Activated CD8-positive, alpha-beta T cell treated with anti-CD3 and anti-CD28 coated beads for 36 hours (primary cell): Measurements from ENCODE around the gene FRMD6. TPM values are rescaled to one million over a fixed set of nuclear protein-coding genes. Genes with fewer than 3 reads are reported as not detected.
"Not testable (repeated sequence)": the region's sequence is repeated elsewhere in the genome, so short reads cannot be mapped to it uniquely, and the experiment has no call there.

Source experiments
- ATAC-seq: fragments of 200-7000 bp; cut with Tn5 transposase; one replicate; pipeline ENCODE4 v1.10.0; 2021; ENCODE audit warnings: mild to moderate bottlenecking, moderate library complexity
- CTCF ChIA-PET: fragments of 350-600 bp; sonication (Branson Sonifier 250); formaldehyde crosslinking; loops from one replicate; lab custom pipeline; 2021; ENCODE audit warnings: antibody characterized with exemption; lab: Charles Lee
- POLR2A ChIA-PET: fragments of 350-600 bp; sonication (Branson Sonifier 250); formaldehyde crosslinking; loops from one replicate; lab custom pipeline; 2021; ENCODE audit warnings: antibody characterized with exemption; lab: Charles Lee
- DNase-seq: peaks from one replicate; pipeline ENCODE4 v3.0.0-alpha.2; 2020
- H3K27ac Mint-ChIP-seq: one replicate; pipeline ENCODE4 v1.8.0; 2021; ENCODE audit warnings: mild to moderate bottlenecking, mixed read lengths
- H3K27me3 Mint-ChIP-seq: one replicate; pipeline ENCODE4 v1.8.0; 2021; ENCODE audit warnings: mixed read lengths
- H3K36me3 Mint-ChIP-seq: one replicate; pipeline ENCODE4 v1.8.0; 2021; ENCODE audit warnings: low read depth, mixed read lengths
- H3K4me1 Mint-ChIP-seq: one replicate; pipeline ENCODE4 v1.8.0; 2021; ENCODE audit warnings: low read depth, mixed read lengths
- H3K4me3 Mint-ChIP-seq: one replicate; pipeline ENCODE4 v1.8.0; 2021; ENCODE audit warnings: mild to moderate bottlenecking, moderate library complexity, mixed read lengths
- H3K9me3 Mint-ChIP-seq: one replicate; pipeline ENCODE4 v1.8.0; 2021; ENCODE audit warnings: mixed read lengths
- intact Hi-C: fragments of 100-400 bp; cut with micrococcal nuclease; formaldehyde crosslinking; loops from one replicate; pipeline ENCODE4 v1.10.0; 2022
- total RNA-seq, 2 experiments: library from RNA; stranded (reverse); gene quantifications; one replicate each; pipeline ENCODE4 v1.2.3, GENCODE V29; 2021
- TF ChIP-seq, protein P1 (sequence below): fragments of 200-600 bp; IDR thresholded peaks from one replicate; pipeline ENCODE4 v1.8.0; 2022; ENCODE audit warnings: antibody characterized with exemption, mild to moderate bottlenecking

FRMD6 gene
- total RNA-seq, 2 experiments from 2014 or later: 2.7 to 4.9 TPM

- POLR2A ChIA-PET: no interaction called here
Observed at GRCh38 chr14:51750542-51750941, 98.8 kb downstream of the FRMD6 start.

DNA sequence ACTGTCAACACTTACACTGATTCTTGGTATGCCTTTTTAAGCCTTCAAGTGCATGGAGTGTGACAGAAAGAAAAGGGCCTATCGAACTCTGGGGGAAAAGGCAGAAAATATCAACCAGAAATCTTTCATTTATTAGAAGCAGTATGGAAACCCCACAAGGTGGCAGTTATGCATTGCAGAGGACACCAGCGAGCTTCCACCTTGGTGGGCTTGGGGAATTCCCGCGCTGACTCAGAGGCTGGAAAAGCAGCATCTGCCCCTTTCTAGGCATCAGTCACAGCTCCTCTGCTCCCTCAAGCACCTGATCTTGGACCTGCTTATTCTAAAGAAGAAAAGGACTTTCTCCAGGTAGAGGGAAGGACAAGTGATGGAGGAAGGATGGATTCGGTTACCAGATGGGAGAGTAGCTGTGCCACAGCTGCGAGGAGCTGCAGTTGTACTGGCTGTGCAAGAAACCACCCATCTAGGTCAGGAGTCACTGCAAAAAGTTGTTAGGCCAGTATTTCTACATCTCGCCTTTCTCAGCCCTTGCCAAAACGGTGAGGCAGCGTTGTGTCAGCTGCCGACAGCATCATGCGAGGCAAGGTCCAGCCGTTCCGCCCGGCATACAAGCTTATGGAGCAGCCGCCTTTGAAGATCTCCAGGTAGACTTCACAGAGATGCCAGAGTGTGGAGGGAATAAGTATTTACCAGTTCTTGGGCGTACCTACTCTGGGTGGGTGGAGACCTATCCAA is 100.1 kb downstream of the FRMD6 start:
- H3K9me3 Mint-ChIP-seq, intact Hi-C loops, H3K36me3 Mint-ChIP-seq, H3K27ac Mint-ChIP-seq, H3K27me3 Mint-ChIP-seq, H3K4me1 Mint-ChIP-seq, ATAC-seq, H3K4me3 Mint-ChIP-seq, POLR2A ChIA-PET: not testable (repeated sequence)
- CTCF ChIA-PET: interaction anchor here (0.6 to 1.2 kb wide), 2 partner anchors 469 to 1211 kb away, joined by 3 to 4 read pairs; no protein-coding TSS in a partner anchor
- DNase-seq: peak; percentile 57

More at GRCh38 chr14:51750542-51750941, 98.8 kb downstream of the FRMD6 start:
- Mint-ChIP-seq H3K27me3 (peaks cover 8% of the 10 kb centered on the region), H3K4me3 (no peak overlapping the region), H3K4me1 (peaks cover 2% of the 10 kb centered on the region), H3K9me3 (no peaks in the 10 kb centered on the region), H3K27ac (no peak overlapping the region), H3K36me3 (no peaks in the 10 kb centered on the region)
- ATAC-seq: no peak
- intact Hi-C loops: no loop called here
- CTCF ChIA-PET: interaction anchor here (0.9 to 1.7 kb wide), 2 partner anchors 25 to 30 kb away, joined by 5 to 6 read pairs; no protein-coding TSS in a partner anchor
- DNase-seq: no peak
- TF ChIP-seq, protein P1, sequence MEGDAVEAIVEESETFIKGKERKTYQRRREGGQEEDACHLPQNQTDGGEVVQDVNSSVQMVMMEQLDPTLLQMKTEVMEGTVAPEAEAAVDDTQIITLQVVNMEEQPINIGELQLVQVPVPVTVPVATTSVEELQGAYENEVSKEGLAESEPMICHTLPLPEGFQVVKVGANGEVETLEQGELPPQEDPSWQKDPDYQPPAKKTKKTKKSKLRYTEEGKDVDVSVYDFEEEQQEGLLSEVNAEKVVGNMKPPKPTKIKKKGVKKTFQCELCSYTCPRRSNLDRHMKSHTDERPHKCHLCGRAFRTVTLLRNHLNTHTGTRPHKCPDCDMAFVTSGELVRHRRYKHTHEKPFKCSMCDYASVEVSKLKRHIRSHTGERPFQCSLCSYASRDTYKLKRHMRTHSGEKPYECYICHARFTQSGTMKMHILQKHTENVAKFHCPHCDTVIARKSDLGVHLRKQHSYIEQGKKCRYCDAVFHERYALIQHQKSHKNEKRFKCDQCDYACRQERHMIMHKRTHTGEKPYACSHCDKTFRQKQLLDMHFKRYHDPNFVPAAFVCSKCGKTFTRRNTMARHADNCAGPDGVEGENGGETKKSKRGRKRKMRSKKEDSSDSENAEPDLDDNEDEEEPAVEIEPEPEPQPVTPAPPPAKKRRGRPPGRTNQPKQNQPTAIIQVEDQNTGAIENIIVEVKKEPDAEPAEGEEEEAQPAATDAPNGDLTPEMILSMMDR: no peak

DNA sequence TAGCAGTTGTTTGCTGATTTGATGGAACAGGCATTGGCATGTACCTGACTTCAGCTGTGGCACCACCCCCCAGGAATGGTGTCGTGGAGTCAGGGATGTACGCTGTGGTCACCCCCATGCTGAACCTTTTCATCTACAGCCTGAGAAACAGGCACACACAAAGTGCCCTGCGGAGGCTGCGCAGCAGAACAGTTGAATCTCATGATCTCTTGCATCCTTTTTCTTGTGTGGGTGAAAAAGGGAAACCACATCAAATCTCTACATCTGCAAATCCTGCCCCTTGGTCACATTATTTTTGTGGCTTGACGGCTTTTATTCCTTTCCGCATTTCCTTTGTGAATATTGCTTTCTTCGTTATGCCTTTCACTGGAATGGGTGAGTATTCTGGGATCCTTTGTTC is 106.0 kb downstream of the FRMD6 start:
- H3K4me1 Mint-ChIP-seq, H3K36me3 Mint-ChIP-seq, H3K4me3 Mint-ChIP-seq, POLR2A ChIA-PET, intact Hi-C loops, H3K9me3 Mint-ChIP-seq, DNase-seq, H3K27ac Mint-ChIP-seq, CTCF ChIA-PET, ATAC-seq: not testable (repeated sequence)
- peaks cover 13% of the 10 kb centered on the region for H3K27me3 Mint-ChIP-seq

DNA sequence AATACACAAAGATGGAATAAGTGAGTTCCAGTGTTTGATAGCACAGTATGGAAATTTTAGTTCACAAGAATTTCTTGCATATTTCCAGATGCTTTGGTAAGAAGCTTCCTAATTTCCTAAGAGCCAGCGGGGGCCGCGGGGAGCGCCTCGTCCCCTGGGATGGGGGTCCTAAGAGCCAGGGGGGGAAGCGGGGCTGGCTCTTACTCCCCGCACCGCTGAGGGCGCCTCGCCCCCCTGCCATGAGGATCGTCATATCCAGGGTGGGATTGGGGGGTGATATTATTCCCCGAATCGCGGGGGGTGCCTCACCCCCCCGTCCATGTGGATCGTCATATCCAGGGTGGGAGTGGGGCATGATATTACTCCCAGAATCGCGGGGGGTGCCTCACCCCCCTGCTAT is 108.2 kb downstream of the FRMD6 start:
- CTCF ChIA-PET: no interaction called here
- POLR2A ChIA-PET: no interaction called here

GRCh38 chr14:51765726-51766125 is 114.0 kb downstream of the FRMD6 start:
- POLR2A ChIA-PET, DNase-seq, H3K36me3 Mint-ChIP-seq, H3K27ac Mint-ChIP-seq, CTCF ChIA-PET, H3K4me3 Mint-ChIP-seq, H3K4me1 Mint-ChIP-seq, ATAC-seq, intact Hi-C loops, H3K9me3 Mint-ChIP-seq: not testable (repeated sequence)
- H3K27me3 Mint-ChIP-seq: peaks cover 12% of the 10 kb centered on the region

More for the DNA sequence above, 108.2 kb downstream of the FRMD6 start:
- no peaks in the 10 kb centered on the region for H3K9me3 Mint-ChIP-seq
- DNase-seq (no peak), ATAC-seq (no peak)
- no peaks in the 10 kb centered on the region for H3K36me3 Mint-ChIP-seq
- intact Hi-C loops: no loop called here
- H3K27me3 Mint-ChIP-seq: peaks cover 7% of the 10 kb centered on the region
- H3K4me1 Mint-ChIP-seq: peaks cover 9% of the 10 kb centered on the region
- no peak overlapping the region for H3K4me3 Mint-ChIP-seq
- TF ChIP-seq, protein P1: no peak
- H3K27ac Mint-ChIP-seq: no peak overlapping the region

DNA sequence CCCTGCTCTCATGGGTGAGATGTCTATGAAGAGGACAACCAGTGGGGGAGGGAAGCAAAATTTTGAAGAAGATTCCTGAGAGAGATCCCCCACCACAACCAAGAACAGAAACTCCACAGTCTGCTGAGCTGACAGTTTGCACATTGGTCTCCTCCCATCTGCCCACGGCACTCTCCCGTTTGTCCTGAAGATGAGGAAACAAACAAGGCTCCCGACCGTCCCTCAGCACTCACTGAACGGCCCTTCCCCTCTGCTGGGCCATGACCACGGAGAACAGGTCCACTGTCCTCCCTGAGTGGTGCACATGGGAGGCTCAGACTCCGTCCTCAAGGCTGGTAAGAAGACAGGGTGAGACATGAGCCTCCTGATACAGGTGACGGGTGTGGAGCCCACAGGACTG is 114.9 kb downstream of the FRMD6 start:
- H3K9me3 Mint-ChIP-seq, H3K4me1 Mint-ChIP-seq, H3K27ac Mint-ChIP-seq, POLR2A ChIA-PET, H3K4me3 Mint-ChIP-seq, intact Hi-C loops, DNase-seq, CTCF ChIA-PET, H3K36me3 Mint-ChIP-seq, ATAC-seq: not testable (repeated sequence)
- peaks cover 12% of the 10 kb centered on the region for H3K27me3 Mint-ChIP-seq

- H3K4me1 Mint-ChIP-seq, H3K27ac Mint-ChIP-seq, CTCF ChIA-PET: not testable (repeated sequence)
Observed at GRCh38 chr14:51769261-51769660, 117.6 kb downstream of the FRMD6 start.

More at GRCh38 chr14:51769261-51769660, 117.6 kb downstream of the FRMD6 start:
- POLR2A ChIA-PET, ATAC-seq, H3K4me3 Mint-ChIP-seq, H3K36me3 Mint-ChIP-seq, DNase-seq, intact Hi-C loops, H3K9me3 Mint-ChIP-seq: not testable (repeated sequence)
- H3K27me3 Mint-ChIP-seq: peaks cover 12% of the 10 kb centered on the region
